Stomach (tissue), 4 donors: ENCODE results near the gene COL18A1.

Source experiments
- EP300 ChIP-seq: sonication (generic); formaldehyde crosslinking; IDR thresholded peaks from one replicate; pipeline ENCODE4 v1.6.1; 2017; ENCODE audit warnings: antibody characterized with exemption
- TF ChIP-seq, protein P1 (sequence below), 7 experiments: fragments of 450-650 bp in 4 of 7; fragments of 200-600 bp in 3 of 7; sonication (generic) in 3 of 7; IDR thresholded peaks; one replicate each; pipeline ENCODE4 v1.5.1; 2016 to 2019; ENCODE audit warnings: antibody characterized with exemption in 7 of 7, control low read depth in 2 of 7, mild to moderate bottlenecking in 1 of 7

DNA sequence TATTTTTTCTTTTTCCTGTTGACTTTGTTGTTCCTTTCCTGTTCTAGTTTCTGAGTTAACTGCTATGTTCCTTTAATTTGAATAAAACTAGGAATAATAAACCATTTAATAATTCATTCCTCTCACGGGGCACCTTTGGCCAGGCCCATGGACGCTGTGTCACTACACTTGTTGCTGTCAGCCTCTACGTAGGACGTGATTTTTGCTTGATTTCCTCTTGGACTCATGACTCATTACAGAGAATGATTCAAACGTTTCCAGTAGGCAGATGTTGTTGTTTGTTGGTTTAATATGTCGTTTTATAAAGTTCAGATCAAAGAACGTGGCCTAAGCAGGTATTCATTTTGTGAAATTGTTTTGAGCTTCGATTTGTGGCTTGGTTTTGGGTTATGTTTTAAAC lies 146.4 kb downstream of the COL18A1 start:
- TF ChIP-seq, protein P1, sequence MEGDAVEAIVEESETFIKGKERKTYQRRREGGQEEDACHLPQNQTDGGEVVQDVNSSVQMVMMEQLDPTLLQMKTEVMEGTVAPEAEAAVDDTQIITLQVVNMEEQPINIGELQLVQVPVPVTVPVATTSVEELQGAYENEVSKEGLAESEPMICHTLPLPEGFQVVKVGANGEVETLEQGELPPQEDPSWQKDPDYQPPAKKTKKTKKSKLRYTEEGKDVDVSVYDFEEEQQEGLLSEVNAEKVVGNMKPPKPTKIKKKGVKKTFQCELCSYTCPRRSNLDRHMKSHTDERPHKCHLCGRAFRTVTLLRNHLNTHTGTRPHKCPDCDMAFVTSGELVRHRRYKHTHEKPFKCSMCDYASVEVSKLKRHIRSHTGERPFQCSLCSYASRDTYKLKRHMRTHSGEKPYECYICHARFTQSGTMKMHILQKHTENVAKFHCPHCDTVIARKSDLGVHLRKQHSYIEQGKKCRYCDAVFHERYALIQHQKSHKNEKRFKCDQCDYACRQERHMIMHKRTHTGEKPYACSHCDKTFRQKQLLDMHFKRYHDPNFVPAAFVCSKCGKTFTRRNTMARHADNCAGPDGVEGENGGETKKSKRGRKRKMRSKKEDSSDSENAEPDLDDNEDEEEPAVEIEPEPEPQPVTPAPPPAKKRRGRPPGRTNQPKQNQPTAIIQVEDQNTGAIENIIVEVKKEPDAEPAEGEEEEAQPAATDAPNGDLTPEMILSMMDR (IDR thresholded peaks at IDR 0.05), result no peak
- no peak for TF ChIP-seq EP300
